ENCODE data around the gene SOCS3. TPM values are rescaled to one million over a fixed set of nuclear protein-coding genes. Genes with fewer than 3 reads are reported as not detected.

SOCS3 gene
- total RNA-seq, 2 experiments from 2014 or later, result 9.1 TPM

DNA sequence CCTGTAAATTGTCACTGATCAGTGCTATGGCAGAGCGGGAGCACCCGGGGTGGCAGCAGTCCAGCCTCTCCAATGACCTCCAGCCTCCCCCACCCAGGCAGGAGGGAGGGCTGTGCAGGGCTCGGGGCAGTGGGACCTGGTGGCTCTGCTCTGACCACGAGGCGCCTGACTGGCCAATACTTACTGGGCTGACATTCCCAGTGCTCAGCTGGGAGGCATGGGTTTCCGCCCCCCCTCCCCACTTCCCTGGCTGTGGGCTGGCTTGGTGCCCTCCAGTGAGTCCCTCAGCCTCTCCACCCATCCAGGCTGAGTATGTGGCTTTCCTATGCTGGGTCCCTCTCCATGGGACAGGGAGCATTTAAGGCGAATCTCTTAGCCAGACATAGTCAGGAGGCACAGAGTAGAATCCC, 2.7 kb downstream of the SOCS3 start:
- H3K4me3 Mint-ChIP-seq, result peak overlapping the region; percentile 79
- peaks cover 6% of the 10 kb centered on the region for H3K27me3 Mint-ChIP-seq (ENCODE audit: low read depth)
- POLR2A ChIA-PET, result interaction anchor here (3.4 kb wide), 1 partner anchor 14 kb away, joined by 11 read pairs; no protein-coding TSS in a partner anchor
- H3K9me3 Mint-ChIP-seq (ENCODE audit: insufficient read depth), result no peaks in the 10 kb centered on the region
- H3K27ac Mint-ChIP-seq, result peak overlapping the region; percentile 76
- peaks cover 67% of the 10 kb centered on the region for H3K4me1 Mint-ChIP-seq (ENCODE audit: low read depth)
- peaks cover 20% of the 10 kb centered on the region for H3K36me3 Mint-ChIP-seq (ENCODE audit: low read depth)
- DNase-seq (no peak), ATAC-seq (no peak)
- CTCF ChIA-PET, result no interaction called here

GRCh38 chr17:78356101-78356713, 3.7 kb downstream of the SOCS3 start:
- POLR2A ChIA-PET, result interaction anchor here (1.0 to 3.4 kb wide), 2 partner anchors 13 to 23 kb away, joined by 4 to 11 read pairs; no protein-coding TSS in a partner anchor
- Mint-ChIP-seq H3K27ac (peak overlapping the region; percentile 89), H3K4me3 (peak overlapping the region; percentile 24), H3K27me3 (ENCODE audit: low read depth) (peaks cover 2% of the 10 kb centered on the region), H3K9me3 (ENCODE audit: insufficient read depth) (no peaks in the 10 kb centered on the region), H3K4me1 (ENCODE audit: low read depth) (peaks cover 70% of the 10 kb centered on the region), H3K36me3 (ENCODE audit: low read depth) (peaks cover 20% of the 10 kb centered on the region)
- DNase-seq, result peak; percentile 96
- peak; percentile 62 for ATAC-seq
- CTCF ChIA-PET, result interaction anchor here (0.7 to 1.5 kb wide), 12 partner anchors 9 to 352 kb away, joined by 3 to 7 read pairs (median 4); no protein-coding TSS in a partner anchor

- peak overlapping the region; percentile 24 for H3K4me3 Mint-ChIP-seq
- DNase-seq, result no peak
- no peaks in the 10 kb centered on the region for H3K9me3 Mint-ChIP-seq (ENCODE audit: insufficient read depth)
- peaks cover 20% of the 10 kb centered on the region for H3K36me3 Mint-ChIP-seq (ENCODE audit: low read depth)
- ChIA-PET CTCF (interaction anchor here (0.7 to 1.5 kb wide), 8 partner anchors 12 to 104 kb away, joined by 3 to 7 read pairs (median 4); no protein-coding TSS in a partner anchor), POLR2A (interaction anchor here (3.4 kb wide), 1 partner anchor 12 kb away, joined by 11 read pairs; no protein-coding TSS in a partner anchor)
- H3K27me3 Mint-ChIP-seq (ENCODE audit: low read depth), result no peaks in the 10 kb centered on the region
- no peak for ATAC-seq
- H3K4me1 Mint-ChIP-seq (ENCODE audit: low read depth), result peaks cover 65% of the 10 kb centered on the region
- H3K27ac Mint-ChIP-seq, result peak overlapping the region; percentile 89
These were observed 4.2 kb downstream of the SOCS3 start for GRCh38 chr17:78355701-78356100.

GRCh38 chr17:78355045-78355641, 4.7 kb downstream of the SOCS3 start:
- CTCF ChIA-PET, result interaction anchor here (1.1 to 1.5 kb wide), 3 partner anchors 11 to 27 kb away, joined by 3 to 7 read pairs (median 3); no protein-coding TSS in a partner anchor
- Mint-ChIP-seq H3K4me3 (peak overlapping the region; percentile 24), H3K4me1 (ENCODE audit: low read depth) (peaks cover 70% of the 10 kb centered on the region)

GRCh38 chr17:78353834-78354233, 6.0 kb downstream of the SOCS3 start:
- H3K27ac Mint-ChIP-seq, result no peak overlapping the region
- POLR2A ChIA-PET, result no interaction called here
- no peak for DNase-seq
- ATAC-seq, result no peak
- H3K36me3 Mint-ChIP-seq (ENCODE audit: low read depth), result peaks cover 20% of the 10 kb centered on the region
- no peaks in the 10 kb centered on the region for H3K9me3 Mint-ChIP-seq (ENCODE audit: insufficient read depth)
- no peaks in the 10 kb centered on the region for H3K27me3 Mint-ChIP-seq (ENCODE audit: low read depth)
- H3K4me3 Mint-ChIP-seq, result no peak overlapping the region
- CTCF ChIA-PET, result no interaction called here
- peaks cover 74% of the 10 kb centered on the region for H3K4me1 Mint-ChIP-seq (ENCODE audit: low read depth)

More at GRCh38 chr17:78355045-78355641, 4.7 kb downstream of the SOCS3 start:
- H3K9me3 Mint-ChIP-seq (ENCODE audit: insufficient read depth), result no peaks in the 10 kb centered on the region
- DNase-seq (peak; percentile 42), ATAC-seq (no peak)
- H3K27ac Mint-ChIP-seq, result peak overlapping the region; percentile 89
- POLR2A ChIA-PET, result interaction anchor here (3.4 kb wide), 1 partner anchor 12 kb away, joined by 11 read pairs; no protein-coding TSS in a partner anchor
- H3K27me3 Mint-ChIP-seq (ENCODE audit: low read depth), result no peaks in the 10 kb centered on the region
- H3K36me3 Mint-ChIP-seq (ENCODE audit: low read depth), result peaks cover 20% of the 10 kb centered on the region

DNA sequence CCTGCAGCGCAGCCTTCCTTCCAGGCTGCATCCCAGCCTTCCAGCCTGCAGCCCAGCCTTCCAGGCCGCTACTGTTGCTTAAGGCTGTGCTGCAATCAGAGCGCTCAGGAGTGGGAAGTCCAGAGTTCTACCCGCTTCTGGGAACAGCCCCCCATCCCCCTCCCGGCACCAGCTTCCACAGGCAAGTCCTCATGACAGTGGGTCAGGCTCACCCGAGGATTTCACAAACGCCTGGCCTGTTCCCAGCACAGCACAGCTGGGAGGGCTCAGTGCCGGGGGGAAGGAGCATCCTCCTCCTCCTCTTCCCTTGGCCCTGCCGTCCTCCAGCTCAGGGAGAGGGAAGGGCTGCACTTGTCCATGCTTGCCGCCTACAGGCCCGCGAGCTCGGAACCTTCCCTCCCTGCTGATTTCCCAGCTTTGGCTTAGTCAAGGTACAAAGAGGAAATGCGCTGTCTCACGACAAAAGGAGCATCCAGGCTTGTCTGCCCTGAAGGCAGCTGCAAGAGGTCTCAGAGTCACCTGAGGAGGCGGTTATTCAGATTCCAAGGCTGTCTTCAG, 8.3 kb downstream of the SOCS3 start:
- ChIA-PET CTCF (interaction anchor here (0.9 kb wide), 1 partner anchor 70 kb away, joined by 3 read pairs; no protein-coding TSS in a partner anchor), POLR2A (no interaction called here)
- Mint-ChIP-seq H3K4me1 (ENCODE audit: low read depth) (peaks cover 60% of the 10 kb centered on the region), H3K36me3 (ENCODE audit: low read depth) (no peaks in the 10 kb centered on the region), H3K27ac (no peak overlapping the region), H3K9me3 (ENCODE audit: insufficient read depth) (no peaks in the 10 kb centered on the region), H3K27me3 (ENCODE audit: low read depth) (peaks cover 3% of the 10 kb centered on the region), H3K4me3 (no peak overlapping the region)
- ATAC-seq (no peak), DNase-seq (no peak)

DNA sequence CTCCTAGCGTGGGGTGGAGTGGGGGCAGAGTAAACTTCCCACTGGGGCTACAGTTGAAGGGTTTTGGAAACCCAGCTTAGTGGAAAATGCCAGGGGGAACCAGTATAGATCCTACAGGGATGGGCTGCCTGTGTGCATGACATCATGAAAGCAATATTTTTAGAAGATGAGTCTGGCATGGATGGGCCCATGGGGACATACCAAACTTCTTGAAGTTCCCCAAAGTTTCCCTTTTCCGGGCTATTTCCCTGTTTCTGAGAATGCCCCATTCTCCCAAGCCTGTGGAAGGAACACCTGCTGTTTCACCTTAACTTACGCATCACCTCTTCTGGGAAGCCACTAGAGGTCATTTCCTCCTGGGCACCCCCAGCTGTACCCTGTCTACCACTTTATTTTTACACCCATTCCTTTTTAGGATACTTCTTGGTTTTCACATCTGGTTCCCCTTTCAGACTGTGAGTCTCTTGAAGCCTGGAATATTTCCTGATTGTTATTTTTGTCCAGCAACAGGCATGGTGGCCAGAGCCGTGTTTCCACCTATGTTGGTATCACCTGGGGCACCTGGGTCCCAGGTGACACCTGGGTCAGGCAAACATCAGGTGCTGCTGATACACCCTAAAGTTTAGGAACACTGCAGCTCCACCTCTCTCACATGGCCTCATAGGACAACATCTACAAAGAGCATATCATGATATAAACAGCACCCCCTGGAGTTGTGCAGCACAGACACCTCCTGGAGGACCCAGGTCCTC, 9.8 kb downstream of the SOCS3 start:
- Mint-ChIP-seq H3K4me1 (ENCODE audit: low read depth) (peaks cover 46% of the 10 kb centered on the region), H3K9me3 (ENCODE audit: insufficient read depth) (no peaks in the 10 kb centered on the region), H3K27me3 (ENCODE audit: low read depth) (peaks cover 6% of the 10 kb centered on the region), H3K36me3 (ENCODE audit: low read depth) (no peaks in the 10 kb centered on the region), H3K27ac (no peak overlapping the region), H3K4me3 (no peak overlapping the region)
- DNase-seq (no peak), ATAC-seq (no peak)
- ChIA-PET CTCF (interaction anchor here (0.6 kb wide), 1 partner anchor 12 kb away, joined by 3 read pairs; no protein-coding TSS in a partner anchor), POLR2A (no interaction called here)

GRCh38 chr17:78348055-78348770, 11.7 kb downstream of the SOCS3 start:
- H3K36me3 Mint-ChIP-seq (ENCODE audit: low read depth), result no peaks in the 10 kb centered on the region
- CTCF ChIA-PET, result interaction anchor here (1.4 to 1.6 kb wide), 2 partner anchors 8 to 74 kb away, joined by 3 read pairs; no protein-coding TSS in a partner anchor
- H3K9me3 Mint-ChIP-seq (ENCODE audit: insufficient read depth), result no peaks in the 10 kb centered on the region
- peaks cover 7% of the 10 kb centered on the region for H3K27me3 Mint-ChIP-seq (ENCODE audit: low read depth)
- DNase-seq (no peak), ATAC-seq (no peak)
- H3K4me3 Mint-ChIP-seq, result no peak overlapping the region
- no peak overlapping the region for H3K27ac Mint-ChIP-seq
- H3K4me1 Mint-ChIP-seq (ENCODE audit: low read depth), result peaks cover 45% of the 10 kb centered on the region
- POLR2A ChIA-PET, result no interaction called here

DNA sequence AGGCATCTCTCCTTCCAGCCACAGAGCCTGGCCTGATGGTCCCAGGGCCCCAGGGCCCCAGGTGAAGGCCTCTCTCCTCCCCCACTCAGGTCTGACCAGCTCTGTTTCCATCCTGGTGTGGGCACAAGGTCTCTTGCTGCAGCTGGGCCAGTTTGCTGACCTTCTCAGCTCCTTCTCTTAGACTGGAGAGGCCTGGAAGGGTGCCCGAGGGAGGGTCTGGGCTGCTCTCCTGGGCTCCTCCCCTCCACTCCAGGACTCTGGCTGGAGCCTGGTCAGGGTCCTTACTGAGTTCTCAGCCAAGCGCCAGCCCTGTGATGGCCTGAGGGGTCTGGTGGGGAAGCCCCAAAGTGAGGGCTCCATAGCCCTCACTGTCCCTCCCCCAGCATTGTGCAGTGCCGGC, 12.4 kb downstream of the SOCS3 start:
- peaks cover 50% of the 10 kb centered on the region for H3K4me1 Mint-ChIP-seq (ENCODE audit: low read depth)
- no peaks in the 10 kb centered on the region for H3K9me3 Mint-ChIP-seq (ENCODE audit: insufficient read depth)
- H3K27me3 Mint-ChIP-seq (ENCODE audit: low read depth), result peaks cover 7% of the 10 kb centered on the region
- CTCF ChIA-PET, result interaction anchor here (0.9 to 1.6 kb wide), 3 partner anchors 9 to 75 kb away, joined by 3 read pairs; no protein-coding TSS in a partner anchor
- no peaks in the 10 kb centered on the region for H3K36me3 Mint-ChIP-seq (ENCODE audit: low read depth)
- no peak overlapping the region for H3K4me3 Mint-ChIP-seq
- no peak overlapping the region for H3K27ac Mint-ChIP-seq
- no peak for ATAC-seq
- POLR2A ChIA-PET, result no interaction called here
- DNase-seq, result no peak

DNA sequence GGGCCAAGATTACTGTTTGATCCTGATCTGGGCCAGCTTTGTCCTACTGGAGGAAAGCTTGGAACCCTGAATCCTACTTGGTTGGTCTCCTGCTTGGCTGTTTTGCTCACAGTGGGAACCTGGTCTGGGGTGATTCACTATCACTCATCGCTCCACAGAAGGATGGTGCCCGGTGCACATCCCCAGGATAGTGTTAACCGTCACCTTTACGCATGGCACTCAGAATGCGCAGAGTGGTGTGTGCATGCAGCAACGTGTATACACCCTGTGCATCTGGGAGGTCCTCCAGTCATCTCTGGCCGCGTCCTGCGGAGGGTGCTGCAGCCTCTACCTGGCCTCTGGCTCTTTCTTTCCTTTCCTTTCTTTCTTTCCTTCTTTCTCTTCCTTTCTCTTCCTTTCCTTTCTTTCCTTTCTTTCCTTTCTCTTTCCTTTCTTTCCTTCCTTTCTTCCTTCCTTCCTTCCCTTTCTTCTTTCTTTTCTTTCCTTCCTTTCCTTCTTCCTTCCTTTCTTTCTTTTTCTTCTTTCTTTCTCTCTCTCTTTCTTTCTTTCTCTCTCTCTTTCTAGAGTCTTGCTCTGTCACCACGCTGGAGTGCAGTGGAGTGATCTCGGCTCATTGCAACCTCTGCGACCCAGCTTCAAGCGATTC, 13.1 kb downstream of the SOCS3 start:
- Mint-ChIP-seq H3K4me1 (ENCODE audit: low read depth) (peaks cover 43% of the 10 kb centered on the region), H3K36me3 (ENCODE audit: low read depth) (no peaks in the 10 kb centered on the region), H3K27ac (no peak overlapping the region), H3K9me3 (ENCODE audit: insufficient read depth) (no peaks in the 10 kb centered on the region), H3K4me3 (no peak overlapping the region), H3K27me3 (ENCODE audit: low read depth) (peaks cover 7% of the 10 kb centered on the region)
- ChIA-PET POLR2A (interaction anchor here (0.6 kb wide), 1 partner anchor 77 kb away, joined by 3 read pairs; no protein-coding TSS in a partner anchor), CTCF (interaction anchor here (0.9 to 1.6 kb wide), 5 partner anchors 10 to 75 kb away, joined by 3 to 6 read pairs (median 3); no protein-coding TSS in a partner anchor)
- DNase-seq (no peak), ATAC-seq (no peak)
